GM10248 (cell line): ENCODE data around the gene MLLT1.

Experiments
- CTCF ChIA-PET: fragments of 300-600 bp; sonication (Branson Sonifier 250); formaldehyde crosslinking; extraction: SDS; loops from one replicate; lab custom pipeline; 2021; ENCODE audit warnings: antibody characterized with exemption; lab: Yijun Ruan, JAX
- POLR2A ChIA-PET: fragments of 350-650 bp; sonication (Branson Sonifier 250); formaldehyde crosslinking; extraction: SDS; loops from one replicate; lab custom pipeline; 2020; ENCODE audit warnings: antibody characterized with exemption; lab: Yijun Ruan, JAX
- DNase-seq: peaks from one replicate; pipeline ENCODE4 v3.0.0; 2012; ENCODE audit errors: extremely low spot score
- TF ChIP-seq, protein P1 (sequence below): IDR thresholded peaks from 2 replicates; pipeline ENCODE4 v1.5.1; 2012; ENCODE audit warnings: mild to moderate bottlenecking, low read depth; ENCODE audit errors: extremely low read depth, missing control alignments, control extremely low read depth

The MLLT1 gene

DNA sequence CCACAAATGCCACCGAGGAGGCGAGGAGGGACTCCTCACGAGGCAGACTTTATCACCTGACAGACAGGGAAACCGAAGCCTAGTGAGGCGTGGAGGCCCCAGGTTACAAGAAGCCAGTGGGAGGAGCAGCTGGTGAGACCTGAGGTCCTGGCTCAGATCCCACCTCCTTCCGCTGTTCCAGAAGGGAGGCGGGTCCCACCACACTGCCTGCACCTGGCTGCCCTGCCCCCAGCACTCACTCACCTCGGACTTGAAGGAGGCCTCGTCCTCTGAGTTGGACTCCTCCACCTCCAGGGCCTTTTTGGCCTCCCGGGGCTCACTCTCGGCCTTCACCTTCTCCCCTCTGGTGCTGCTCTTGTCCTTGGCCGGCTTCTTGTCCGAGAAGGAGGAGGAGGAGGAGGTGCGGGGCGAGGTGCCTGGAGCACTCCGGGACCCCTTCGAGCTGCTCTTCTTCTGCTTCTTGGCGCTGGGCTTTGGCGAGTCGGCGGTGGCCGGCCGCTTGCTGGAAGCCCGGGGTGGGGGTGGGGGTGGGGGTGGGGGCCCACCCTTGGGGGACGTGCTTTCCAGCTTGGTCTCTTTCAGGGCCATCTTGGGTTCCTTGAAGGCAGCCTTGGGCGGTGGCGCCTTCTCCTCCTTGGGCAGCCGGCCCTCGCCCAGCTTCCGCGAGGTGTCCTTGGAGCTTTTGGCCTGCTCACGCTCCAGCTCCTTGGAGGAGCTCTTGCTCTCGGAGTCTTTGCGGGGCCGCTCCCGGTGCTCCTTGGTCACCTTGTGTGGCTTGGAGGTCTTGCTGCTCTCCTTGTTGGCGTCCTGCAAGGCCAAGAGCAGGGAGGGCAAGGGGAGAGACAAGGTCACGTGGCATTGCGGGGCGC, 57.7 kb downstream of the MLLT1 start:
- no peak for DNase-seq
- POLR2A ChIA-PET: no interaction called here
- TF ChIP-seq, protein P1, sequence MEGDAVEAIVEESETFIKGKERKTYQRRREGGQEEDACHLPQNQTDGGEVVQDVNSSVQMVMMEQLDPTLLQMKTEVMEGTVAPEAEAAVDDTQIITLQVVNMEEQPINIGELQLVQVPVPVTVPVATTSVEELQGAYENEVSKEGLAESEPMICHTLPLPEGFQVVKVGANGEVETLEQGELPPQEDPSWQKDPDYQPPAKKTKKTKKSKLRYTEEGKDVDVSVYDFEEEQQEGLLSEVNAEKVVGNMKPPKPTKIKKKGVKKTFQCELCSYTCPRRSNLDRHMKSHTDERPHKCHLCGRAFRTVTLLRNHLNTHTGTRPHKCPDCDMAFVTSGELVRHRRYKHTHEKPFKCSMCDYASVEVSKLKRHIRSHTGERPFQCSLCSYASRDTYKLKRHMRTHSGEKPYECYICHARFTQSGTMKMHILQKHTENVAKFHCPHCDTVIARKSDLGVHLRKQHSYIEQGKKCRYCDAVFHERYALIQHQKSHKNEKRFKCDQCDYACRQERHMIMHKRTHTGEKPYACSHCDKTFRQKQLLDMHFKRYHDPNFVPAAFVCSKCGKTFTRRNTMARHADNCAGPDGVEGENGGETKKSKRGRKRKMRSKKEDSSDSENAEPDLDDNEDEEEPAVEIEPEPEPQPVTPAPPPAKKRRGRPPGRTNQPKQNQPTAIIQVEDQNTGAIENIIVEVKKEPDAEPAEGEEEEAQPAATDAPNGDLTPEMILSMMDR: no peak
- CTCF ChIA-PET: interaction anchor here (1.0 to 2.3 kb wide), 5 partner anchors 9 to 259 kb away, joined by 3 to 10 read pairs (median 4); partner anchors contain the start of gene DENND1C

DNA sequence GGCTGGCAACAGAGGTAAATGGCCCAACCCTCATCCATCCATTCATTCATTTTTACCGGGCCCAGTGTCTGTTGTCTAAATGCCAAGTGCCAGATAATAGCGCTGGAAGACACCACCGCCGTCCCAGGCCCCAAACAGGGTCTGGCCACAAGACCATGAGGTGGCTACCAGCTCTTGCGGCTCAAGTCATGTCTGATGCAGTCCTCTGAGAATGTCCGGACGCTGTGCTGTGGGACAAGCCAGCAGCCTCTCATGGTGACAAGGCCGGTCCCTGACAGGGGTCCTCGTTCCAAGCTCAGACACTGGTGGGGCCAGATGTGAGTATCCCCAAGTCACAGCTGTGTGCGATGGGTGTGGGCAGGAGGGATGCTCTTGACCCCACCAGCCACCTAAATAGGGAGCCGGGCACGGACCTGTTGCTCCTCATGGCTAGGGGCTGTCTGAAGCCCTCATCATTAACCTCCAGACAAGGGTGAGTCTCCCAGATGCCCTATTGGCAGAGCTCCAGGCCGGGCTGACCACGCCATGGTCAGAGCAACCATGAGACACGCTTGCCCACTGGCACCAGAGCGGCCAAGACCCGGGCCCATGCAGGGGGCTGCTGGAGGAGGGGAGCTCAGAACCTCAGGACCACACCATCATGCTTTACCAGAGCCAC, 58.4 kb downstream of the MLLT1 start:
- no peak for DNase-seq
- CTCF ChIA-PET: interaction anchor here (1.0 kb wide), 1 partner anchor 642 kb away, joined by 4 read pairs; no protein-coding TSS in a partner anchor
- TF ChIP-seq, protein P1: no peak
- POLR2A ChIA-PET: no interaction called here

DNA sequence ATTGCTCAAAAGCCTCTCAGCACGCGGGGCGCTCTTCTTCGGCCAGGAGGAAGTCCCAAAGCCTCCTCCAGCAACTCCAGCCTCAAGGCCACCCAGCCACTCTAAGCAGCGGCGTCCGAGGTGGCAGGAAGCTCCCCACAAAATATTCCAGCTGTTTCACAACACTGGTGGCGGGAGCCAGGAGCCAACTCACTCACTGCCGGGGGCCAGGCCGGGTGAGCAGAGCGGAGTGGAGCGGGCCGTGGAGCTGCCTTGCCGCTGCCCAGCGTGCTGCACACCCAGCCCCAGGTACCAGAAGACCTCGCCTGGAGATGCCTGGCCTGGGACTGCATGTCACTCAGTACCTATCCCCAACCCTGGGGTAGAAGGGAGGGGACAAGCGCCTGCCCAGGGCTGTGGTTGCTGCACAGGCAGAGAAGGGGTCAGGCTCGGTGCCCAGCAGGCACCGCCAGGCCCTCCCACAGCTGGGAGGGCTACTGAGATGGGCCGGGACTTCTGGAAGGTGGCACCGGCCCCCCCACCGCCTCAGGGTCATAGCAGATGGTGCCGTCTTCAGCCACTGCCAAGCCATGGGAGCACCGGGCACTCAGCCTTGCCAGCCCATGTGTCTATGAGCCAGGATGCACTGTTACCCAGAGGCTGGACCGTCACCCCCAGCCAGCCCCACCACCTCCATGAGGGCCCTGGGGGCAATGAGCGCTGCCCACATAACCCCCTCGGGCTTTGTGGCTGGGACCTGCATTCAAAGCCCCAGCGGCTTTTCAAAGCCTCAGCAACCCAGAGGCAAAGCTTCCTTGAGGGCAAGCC, 59.2 kb downstream of the MLLT1 start:
- DNase-seq: no peak
- TF ChIP-seq, protein P1: no peak
- ChIA-PET CTCF (interaction anchor here (1.0 to 3.6 kb wide), 3 partner anchors 16 to 642 kb away, joined by 4 to 43 read pairs (median 30); no protein-coding TSS in a partner anchor), POLR2A (interaction anchor here (0.5 kb wide), 1 partner anchor 249 kb away, joined by 7 read pairs; no protein-coding TSS in a partner anchor)

DNA sequence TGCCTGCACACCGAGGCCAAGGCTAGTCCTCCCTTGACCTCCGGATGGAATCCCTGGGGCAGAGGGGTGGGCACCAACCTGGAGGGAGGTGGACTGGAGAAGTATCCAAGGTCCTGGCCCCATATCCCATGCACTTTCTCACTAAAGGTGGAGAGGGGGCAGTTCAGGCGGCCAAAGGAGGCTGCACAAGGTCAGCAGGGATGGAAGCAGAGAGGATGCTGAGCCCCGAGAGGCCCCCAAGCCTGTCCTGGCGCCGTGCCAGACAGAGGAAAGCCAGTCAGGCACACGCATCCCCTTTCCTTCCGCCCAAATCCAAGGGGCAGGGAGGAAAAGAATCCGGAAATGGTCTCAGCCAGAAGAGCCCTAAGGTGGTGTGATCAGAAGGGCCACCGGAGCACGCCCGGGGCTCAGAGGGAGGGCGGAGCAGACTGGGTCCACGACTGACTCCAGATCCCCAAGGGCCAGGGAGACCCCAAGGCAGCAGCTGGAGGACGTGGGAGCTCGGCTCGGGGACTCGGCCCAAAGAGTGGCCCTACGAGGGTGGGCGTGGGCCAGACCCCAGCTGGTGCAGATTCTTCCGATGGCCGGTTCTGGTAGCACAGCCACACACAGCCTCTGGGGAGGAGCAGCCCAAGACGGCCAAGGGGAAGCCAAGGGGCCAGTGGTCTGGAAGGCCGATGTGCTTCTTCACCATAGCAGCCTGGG, 60.0 kb downstream of the MLLT1 start:
- ChIA-PET POLR2A (no interaction called here), CTCF (interaction anchor here (1.2 to 3.6 kb wide), 12 partner anchors 8 to 644 kb away, joined by 3 to 43 read pairs (median 10); partner anchors contain the start of genes ACER1 and GTF2F1)
- TF ChIP-seq, protein P1: no peak
- no peak for DNase-seq

DNA sequence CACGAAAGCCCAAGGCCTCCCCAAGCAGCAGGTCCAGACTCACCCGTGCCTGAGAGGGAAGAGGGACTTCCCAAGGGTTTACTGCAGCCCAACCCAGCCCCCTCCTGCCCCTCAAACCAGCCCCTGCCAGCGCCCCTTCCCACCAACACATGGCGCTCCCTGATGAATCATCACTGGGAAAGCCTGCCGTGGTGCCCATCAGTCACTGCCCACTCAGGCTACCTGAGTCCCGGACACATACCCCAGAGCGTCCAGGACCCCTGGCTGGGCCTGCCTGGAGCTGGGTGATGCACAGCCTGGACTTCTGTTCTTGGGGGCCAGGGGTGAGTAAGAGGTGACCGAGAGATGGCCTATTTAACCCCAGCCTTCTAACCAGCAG, 60.6 kb downstream of the MLLT1 start:
- TF ChIP-seq, protein P1: no peak
- ChIA-PET CTCF (interaction anchor here (0.6 to 3.6 kb wide), 54 partner anchors 8 to 647 kb away, joined by 3 to 43 read pairs (median 5); partner anchors contain the start of genes ACER1, ALKBH7, GTF2F1 and NDUFA11), POLR2A (no interaction called here)
- DNase-seq: no peak
